Esophagus squamous epithelium (tissue), 4 donors: ENCODE data around the gene EDN3.

ENCODE experiments used
- POLR2A ChIP-seq, 4 donors: fragments of 450-650 bp; IDR thresholded peaks; one replicate each; pipeline ENCODE4 v1.6.1; 2017; ENCODE audit warnings: antibody characterized with exemption in 4 of 4, mild to moderate bottlenecking in 4 of 4, moderate library complexity in 3 of 4
- TF ChIP-seq, protein P1 (sequence below), 6 experiments: fragments of 450-650 bp in 4 of 6; fragments of 200-600 bp in 2 of 6; sonication (generic) in 2 of 6; IDR thresholded peaks; one replicate each; pipeline ENCODE4 v1.5.1; 2016 to 2019; ENCODE audit warnings: antibody characterized with exemption in 6 of 6, mild to moderate bottlenecking in 4 of 6, moderate library complexity in 4 of 6

DNA sequence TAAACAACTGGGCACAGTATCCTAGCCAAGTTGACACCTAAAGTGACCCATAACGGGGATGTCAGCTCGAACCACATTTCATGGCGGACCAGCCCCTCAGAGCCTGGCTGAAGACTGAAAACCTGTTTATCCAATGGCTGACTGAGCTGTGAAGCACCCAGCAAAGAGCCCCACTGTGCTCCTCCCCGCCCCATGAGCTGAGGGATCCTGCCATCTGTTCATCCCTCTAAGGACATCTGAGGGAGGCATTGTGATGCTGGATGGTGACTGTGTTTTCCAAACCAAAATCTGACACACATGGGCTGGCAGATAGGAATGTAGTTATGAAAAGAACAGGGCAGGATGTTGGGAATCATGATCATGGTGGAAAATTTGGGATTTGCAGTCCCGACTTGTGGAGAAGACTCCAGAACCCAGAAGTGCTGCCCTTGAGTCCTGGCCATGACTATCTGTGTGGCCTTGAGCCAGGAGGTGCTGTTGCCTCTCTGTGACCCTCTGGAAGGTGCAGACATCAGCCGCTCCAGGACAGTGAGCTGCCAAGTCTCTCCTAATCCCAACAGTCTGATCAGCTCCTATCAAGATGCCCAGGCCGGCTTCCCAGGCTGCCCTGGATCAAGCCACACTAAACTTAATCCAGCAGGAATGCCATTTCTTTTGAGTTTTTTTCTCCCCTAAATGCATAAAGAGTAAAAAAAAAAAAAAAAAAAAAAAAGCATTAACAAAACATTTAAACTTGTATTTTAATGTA lies 5.7 kb downstream of the EDN3 start:
- TF ChIP-seq, protein P1, sequence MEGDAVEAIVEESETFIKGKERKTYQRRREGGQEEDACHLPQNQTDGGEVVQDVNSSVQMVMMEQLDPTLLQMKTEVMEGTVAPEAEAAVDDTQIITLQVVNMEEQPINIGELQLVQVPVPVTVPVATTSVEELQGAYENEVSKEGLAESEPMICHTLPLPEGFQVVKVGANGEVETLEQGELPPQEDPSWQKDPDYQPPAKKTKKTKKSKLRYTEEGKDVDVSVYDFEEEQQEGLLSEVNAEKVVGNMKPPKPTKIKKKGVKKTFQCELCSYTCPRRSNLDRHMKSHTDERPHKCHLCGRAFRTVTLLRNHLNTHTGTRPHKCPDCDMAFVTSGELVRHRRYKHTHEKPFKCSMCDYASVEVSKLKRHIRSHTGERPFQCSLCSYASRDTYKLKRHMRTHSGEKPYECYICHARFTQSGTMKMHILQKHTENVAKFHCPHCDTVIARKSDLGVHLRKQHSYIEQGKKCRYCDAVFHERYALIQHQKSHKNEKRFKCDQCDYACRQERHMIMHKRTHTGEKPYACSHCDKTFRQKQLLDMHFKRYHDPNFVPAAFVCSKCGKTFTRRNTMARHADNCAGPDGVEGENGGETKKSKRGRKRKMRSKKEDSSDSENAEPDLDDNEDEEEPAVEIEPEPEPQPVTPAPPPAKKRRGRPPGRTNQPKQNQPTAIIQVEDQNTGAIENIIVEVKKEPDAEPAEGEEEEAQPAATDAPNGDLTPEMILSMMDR (IDR thresholded peaks at IDR 0.05) = no peak
- no peak for TF ChIP-seq POLR2A (IDR thresholded peaks at IDR 0.05)
